NCI-H510A treated with DMSO at 0.1 percent for 48 hours (cell line): ENCODE results near the gene HOXC6.

ENCODE experiments used
- DNase-seq: peaks from one replicate; lab custom pipeline; 2025; lab: John Stamatoyannopoulos, UW

Gene HOXC6

DNA sequence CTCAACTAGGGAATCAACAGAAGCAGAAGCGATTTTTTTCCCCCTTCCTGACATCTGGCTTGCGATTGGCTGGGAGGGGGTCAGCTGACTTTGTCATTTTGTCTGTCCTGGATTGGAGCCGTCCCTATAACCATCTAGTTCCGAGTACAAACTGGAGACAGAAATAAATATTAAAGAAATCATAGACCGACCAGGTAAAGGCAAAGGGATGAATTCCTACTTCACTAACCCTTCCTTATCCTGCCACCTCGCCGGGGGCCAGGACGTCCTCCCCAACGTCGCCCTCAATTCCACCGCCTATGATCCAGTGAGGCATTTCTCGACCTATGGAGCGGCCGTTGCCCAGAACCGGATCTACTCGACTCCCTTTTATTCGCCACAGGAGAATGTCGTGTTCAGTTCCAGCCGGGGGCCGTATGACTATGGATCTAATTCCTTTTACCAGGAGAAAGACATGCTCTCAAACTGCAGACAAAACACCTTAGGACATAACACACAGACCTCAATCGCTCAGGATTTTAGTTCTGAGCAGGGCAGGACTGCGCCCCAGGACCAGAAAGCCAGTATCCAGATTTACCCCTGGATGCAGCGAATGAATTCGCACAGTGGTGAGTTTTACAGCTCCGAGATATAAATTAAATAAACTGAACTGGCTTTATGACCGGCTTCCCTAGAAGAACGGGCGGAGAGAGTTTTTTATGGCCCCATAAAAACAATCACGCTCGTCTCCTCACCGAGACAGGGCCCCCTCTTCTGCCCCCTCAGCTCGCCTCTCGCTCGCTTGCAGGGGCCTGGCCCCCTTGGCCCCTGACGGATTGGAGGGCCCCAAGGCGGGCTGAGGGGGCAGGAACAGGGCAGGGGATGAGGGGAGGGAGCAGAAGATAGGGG is at the start of gene HOXC6:
Gene HOXC6 (plus strand): TSS at position 127 of the 888 bp plus-strand sequence. CDS start 82 bp downstream, at position 209.
- DNase-seq: peak; percentile 27

DNA sequence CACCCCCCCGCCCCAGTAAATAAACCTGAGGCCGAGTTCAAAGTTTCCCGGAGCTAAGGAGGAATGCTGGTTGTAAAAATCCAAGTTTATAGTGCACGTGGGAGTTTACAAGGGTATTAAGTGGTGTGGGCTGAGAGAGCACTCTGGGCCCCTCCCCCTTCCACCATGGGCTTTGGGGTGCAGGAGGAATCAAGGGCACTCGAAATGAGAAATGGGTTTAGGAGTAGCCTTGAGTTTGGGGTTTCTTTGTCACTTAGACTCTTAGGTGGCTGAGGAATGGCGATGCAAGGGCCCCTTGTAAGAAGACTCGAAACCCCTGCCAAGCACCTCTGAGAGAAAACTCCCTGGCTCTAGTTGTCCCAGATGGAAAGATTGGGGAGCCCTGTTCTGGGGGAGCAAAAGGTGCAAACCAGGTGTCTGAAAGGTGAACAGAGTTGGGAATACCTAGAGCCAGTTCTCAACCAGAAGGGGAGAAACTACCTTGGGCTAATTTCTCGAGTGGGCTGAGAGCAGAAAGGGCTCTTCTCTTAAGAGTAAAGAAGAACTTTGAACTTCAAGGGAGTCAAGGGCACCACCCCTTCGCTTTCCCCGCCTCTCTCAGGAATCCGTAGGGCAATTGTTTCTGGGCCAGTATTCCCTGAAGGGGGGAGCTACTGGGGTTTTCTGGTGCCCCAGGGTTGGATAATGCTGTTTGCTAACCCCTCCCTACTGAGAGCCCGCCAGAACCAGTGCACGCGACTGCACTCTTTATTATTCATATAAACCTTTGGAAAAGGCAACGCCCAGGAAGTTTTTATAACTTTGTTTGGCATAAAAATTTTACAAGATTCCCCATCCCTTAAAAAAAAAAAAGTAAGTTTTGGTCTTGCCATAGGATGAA is 49.5 kb upstream of the HOXC6 start:
- no peak for DNase-seq

DNA sequence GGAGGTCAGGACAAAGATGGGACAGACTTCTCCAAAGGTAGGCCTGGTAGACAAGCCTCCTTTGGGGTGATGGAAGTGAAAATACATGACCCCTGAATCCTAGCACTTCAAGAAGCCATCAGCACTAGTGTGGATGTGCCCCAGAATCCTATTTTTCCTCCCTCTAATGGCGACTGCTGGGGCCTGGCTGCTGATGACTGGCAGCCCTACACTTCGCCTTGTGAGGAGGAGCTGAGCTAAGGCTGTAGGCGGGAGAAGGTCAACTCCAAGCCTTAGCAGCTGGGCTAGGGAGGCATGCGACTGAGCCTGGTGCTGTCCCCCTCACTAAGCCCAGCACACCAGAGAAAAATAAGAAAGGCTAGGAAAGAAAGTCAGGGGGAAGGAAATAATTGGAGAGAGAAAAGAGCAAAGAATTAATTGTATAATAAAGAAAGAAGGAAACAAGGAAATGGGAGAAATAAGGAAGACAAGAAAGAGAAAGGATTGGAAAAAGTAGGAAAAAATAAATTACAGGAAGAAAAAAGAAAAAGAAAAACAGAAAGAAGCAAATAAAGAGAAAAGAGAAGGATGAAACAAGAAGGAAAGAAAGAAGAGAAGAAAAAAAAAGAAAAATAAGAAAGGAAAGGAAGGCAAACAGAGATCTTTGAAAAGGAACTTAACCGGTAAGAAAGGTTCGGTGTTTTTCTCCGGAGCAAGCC is 48.0 kb upstream of the HOXC6 start:
- no peak for DNase-seq

GRCh38 chr12:53980802-53981496 is 47.3 kb upstream of the HOXC6 start:
- no peak for DNase-seq

GRCh38 chr12:53981634-53982565 is 46.3 kb upstream of the HOXC6 start:
- no peak for DNase-seq

DNA sequence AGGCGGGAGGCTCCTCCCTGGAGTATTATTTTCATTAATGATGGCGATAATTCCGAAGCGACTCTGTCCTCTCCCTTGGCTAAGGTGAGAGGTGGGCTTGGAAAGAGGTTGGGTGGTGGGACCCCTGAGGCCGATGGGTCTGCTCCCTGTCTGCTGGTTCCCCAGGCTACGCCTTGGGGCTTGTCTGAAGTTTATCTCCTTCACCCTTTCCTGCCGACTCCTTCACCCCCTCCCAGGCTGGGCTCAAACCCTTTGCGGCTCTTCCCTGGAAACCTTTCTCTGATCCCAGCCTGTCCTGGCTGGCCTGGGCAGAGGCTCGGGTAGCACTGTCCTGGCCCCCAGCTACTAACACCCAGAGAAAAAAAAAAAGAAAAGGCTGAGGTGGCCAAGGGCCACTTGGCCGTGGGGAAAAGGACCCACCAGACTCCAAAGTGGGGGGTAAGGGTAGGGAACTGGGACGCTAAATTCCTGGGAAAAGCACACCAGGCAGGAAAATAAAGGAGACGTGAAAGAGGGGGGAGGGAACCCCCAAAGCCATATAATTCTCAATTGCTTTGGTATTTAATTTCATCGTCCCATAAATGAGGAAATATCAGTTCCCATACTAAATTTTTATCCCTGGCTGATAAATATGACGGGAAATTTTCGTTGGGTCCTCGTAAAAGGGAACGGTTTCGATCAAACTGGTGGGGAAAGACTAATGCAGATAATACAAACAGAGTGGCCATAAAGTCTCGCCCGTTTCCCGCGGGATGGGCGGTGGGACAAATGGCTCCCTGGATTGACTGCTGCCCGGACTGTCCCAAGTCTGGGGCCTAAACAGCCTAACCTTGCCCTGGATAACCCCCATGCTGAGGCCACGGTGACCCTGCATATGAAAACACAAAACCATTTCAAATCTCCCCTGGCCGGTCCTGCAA is 45.3 kb upstream of the HOXC6 start:
- no peak for DNase-seq

DNA sequence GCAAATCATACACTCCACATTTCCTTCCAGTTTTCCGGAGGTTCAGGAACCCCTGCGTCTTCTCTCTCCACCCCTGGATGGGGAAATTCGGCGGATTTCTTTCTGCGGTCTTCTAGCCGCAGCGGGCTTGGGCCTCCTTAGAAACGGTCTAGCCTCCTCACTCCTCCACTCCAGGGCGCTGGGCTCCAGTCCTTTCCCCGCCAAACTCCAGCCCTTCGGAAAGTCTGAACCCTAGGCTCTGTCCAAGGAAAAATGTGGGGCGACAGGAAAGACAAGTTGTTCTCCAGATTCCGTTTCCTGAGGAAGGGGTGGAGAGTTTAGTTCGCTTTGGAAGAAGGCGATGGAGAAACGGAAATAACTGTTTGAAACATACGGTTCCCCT is 44.7 kb upstream of the HOXC6 start:
- no peak for DNase-seq

DNA sequence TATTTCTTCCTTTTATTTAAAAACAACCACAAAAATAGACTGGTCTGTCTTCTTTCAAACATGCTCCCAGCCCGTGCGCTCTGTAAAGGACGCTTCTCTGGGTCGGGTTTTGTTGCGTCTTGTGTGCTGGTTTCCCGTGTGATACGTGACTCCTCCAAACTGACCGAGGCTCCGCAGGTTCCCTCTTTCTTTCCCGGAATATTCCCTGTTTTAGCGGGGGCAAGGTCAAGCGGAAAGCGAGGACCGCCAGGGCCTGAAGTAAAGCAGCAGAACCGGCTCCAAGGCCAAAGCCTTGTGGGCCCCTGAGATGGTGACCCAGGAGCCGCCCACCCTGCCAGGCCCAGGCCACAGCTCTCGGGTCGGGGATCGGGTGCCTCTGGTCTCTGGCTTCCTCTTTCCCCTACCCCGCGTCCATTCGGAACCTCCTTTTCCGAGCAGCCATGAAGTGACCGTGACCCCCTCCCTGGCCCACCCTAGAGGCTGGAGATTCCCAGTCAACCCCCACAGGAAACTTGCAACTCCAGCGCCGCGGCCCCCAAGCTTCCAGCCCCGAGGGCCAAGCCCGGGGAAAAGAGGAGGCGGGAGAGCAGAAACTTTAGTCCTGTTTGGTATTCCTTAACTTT is 44.2 kb upstream of the HOXC6 start:
- DNase-seq: no peak

DNA sequence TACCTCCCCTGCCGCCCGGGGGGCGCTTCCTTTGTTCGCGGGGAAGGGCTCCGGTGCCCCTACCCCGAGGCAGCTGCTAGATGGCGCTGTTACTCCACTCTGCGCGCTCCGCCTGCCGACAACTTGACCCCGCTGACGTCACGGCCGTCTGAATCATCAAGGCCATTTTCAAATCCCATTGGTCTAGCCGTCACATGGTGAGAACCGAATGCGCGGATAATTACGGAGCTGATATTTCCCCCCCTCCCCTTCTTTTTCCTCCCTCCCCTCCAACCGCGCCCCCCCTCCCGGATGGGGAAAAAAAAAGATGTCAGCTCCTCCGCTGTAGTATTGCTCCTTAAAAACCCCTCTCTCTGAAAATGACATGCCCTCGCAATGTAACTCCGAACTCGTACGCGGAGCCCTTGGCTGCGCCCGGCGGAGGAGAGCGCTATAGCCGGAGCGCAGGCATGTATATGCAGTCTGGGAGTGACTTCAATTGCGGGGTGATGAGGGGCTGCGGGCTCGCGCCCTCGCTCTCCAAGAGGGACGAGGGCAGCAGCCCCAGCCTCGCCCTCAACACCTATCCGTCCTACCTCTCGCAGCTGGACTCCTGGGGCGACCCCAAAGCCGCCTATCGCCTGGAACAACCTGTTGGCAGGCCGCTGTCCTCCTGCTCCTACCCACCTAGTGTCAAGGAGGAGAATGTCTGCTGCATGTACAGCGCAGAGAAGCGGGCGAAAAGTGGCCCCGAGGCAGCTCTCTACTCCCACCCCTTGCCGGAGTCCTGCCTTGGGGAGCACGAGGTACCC is 43.1 kb upstream of the HOXC6 start, which contains the start of gene HOXC10:
Gene HOXC10 (plus strand): TSS at position 246 of the 791 bp plus-strand sequence. CDS start 114 bp downstream, at position 360.
- peak; percentile 82 for DNase-seq

- no peak for DNase-seq
Observed at GRCh38 chr12:53985692-53985993, 42.6 kb upstream of the HOXC6 start.

GRCh38 chr12:53985994-53986685 is 42.1 kb upstream of the HOXC6 start:
- DNase-seq: peak; percentile 10

DNA sequence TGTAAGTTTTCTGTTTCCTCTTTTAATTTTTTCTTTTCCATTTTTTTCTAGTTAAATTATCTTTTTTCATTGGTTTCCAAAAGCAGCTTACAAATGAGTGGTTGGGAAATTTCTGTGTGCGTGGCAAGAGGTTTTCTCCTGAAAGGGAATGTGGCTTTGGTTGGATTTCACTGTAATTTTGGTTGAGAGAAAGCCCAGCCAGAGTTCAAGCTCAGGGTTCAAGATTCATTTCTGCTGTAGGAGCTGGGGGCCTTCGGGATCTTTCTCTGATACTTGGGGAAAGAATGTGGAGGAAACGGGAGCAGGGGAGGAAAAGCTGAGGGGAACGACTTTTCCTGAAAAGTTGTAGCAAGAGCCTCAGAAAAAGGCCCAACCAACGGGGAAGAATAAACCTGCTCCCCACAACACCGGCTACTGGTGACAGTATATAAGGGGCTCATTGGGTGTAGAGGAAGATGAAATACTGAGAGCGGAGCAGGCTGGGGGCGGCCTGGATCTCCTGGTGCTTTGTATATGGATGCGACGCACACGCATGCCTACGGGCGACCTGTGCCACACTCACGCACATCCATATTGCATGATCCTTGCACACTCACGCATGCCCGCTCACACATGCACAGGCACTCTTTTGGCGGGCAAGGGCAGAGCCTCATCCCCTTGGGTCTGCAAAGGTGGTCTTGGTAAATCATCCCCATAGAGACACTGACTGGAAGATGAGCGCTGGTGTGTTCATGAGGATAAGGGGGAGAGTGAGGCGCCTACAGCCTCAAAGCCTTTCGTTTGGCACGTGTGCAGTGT is 41.4 kb upstream of the HOXC6 start:
- DNase-seq: no peak

DNA sequence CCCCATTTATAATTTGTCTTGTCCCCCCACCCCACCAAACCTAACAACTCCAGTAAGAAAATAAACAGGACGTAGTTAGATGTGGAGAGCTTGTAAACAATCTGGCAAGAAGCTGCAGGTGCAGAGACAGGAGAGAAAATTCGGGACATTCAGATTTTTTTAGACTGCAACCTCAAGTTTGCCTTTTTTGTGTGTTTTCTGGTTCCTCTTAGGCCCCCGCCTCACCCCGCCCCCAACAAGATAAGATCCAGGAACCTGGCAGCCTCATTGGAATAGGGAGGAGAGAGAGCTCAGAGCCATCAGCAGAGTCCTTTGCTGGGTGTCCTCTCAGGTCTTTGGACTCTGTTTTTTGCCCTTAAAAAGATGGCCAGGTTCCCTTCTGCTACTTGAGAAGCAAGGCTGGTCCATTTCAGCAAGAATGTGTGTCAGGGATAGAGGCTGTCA is 40.4 kb upstream of the HOXC6 start:
- DNase-seq: no peak

DNA sequence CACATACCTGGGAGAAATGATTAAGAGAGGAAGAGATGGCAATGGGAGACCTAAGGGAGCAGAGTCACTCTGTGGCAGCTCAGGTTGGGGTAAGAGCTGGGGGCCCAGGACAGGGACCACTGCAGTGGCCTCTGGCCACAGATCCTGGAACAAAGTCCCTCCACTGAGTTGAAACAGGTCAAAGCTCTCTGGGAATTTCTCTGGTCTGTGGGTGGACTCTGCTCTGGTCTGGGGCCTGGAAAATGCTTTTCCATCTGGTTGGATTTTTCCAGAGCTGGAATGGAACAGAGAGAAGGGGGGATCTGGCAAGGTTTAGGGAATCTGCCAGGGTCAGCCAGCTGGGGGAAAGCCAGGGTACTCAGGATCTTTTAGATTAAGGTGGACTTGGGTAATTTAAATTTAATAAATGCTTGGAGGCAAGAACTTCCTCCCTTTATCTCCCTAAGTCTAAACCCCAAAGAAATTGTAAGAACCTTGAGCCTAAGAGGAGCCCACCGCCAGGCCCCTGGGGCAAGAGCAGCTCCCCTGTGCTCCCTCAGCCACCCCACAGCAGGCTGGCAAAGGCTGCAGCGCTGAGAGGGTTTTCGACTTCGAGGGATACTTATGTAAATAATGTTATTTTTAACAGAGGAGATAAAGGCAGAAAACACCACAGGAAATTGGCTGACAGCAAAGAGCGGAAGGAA is 39.6 kb upstream of the HOXC6 start:
- DNase-seq: no peak

DNA sequence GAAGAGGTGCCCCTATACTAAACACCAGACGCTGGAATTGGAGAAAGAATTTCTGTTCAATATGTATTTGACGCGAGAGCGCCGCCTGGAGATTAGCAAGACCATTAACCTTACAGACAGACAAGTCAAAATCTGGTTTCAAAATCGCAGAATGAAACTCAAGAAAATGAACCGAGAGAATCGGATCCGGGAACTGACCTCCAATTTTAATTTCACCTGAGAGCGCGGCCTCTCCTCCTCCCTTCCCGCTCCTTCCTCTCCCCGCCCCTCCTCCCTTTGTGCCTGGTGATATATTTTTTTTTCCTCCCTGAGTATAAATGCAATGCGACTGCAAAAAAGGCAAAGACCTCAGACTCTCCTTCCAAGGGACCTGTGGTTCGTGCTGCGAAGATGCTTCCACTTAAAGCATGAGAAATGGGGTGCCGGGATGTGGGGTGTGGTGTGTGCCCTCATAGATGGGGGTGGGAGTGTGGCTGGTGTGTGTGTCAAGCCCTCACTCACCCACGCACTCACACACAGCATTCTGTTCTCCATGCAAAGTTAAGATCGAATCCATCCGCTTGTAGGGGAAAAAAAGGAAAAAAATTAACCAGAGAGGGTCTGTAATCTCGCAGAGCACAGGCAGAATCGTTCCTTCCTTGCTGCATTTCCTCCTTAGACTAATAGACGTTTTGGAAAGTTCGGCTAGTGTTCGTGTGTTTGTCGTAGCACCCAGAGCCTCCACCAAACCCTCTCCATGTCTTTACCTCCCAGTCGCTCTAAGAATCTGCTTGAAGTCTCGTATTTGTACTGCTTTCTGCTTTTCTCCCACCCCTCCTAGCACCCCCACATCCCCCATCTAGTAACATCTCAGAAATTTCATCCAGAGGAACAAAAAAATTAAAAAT is 38.8 kb upstream of the HOXC6 start:
- peak; percentile 34 for DNase-seq
